GM12878 (cell line): ENCODE data around the gene COL23A1. TPM values are rescaled to one million over a fixed set of nuclear protein-coding genes. Genes with fewer than 3 reads are reported as not detected.

Experiments used
- ATAC-seq: fragments of 200-7000 bp; cut with Tn5 transposase; 3 replicates; pipeline ENCODE4 v1.9.1; 2020; ENCODE audit warnings: mild to moderate bottlenecking, moderate library complexity
- BruUV-seq: library from RNA; stranded (reverse); fragments of 400-500 nt; replicated peaks from 2 replicates; lab custom pipeline; 2021; lab: Mats Ljungman, UMichigan
- CTCF ChIA-PET: fragments of 300-600 bp; sonication (Branson Sonifier 250); formaldehyde crosslinking; extraction: SDS; loops from one replicate; lab custom pipeline; 2021; ENCODE audit warnings: inconsistent platforms; lab: Yijun Ruan, JAX
- POLR2A ChIA-PET: fragments of 350-600 bp; formaldehyde crosslinking; extraction: SDS; loops from one replicate; lab custom pipeline; 2021; ENCODE audit warnings: inconsistent platforms; lab: Charles Lee
- RAD21 ChIA-PET: fragments of 300-600 bp; sonication (Branson Sonifier 250); formaldehyde crosslinking; loops from one replicate; lab custom pipeline; 2023; ENCODE audit warnings: antibody characterized with exemption; ENCODE audit not compliant: unreplicated experiment; lab: Charles Lee
- SMC1A ChIA-PET: fragments of 300-600 bp; sonication (Branson Sonifier 250); formaldehyde crosslinking; loops from one replicate; lab custom pipeline; 2023; ENCODE audit not compliant: unreplicated experiment, uncharacterized antibody; lab: Charles Lee
- DNase-seq: peaks from one replicate; pipeline ENCODE4 v3.0.0-alpha.2; 2011; ENCODE audit warnings: low read depth, low spot score
- FAIRE-seq: peaks from 3 replicates; lab custom pipeline; 2011; peaks lifted over from hg19 to GRCh38; lab: Jason Lieb, UNC
- H2AFZ ChIP-seq: 2 replicates; pipeline ENCODE4 v1.6.0; 2011; ENCODE audit warnings: low read depth, low read length, control low read depth; ENCODE audit not compliant: control insufficient read depth
- H3K27ac ChIP-seq: 2 replicates; pipeline ENCODE4 v1.5.1; 2011; ENCODE audit warnings: control low read depth; ENCODE audit not compliant: control insufficient read depth, insufficient read depth
- H3K27me3 ChIP-seq, 2 experiments: replicated peaks in 1 of 2; 2 replicates each; pipeline versions ENCODE4 v1.6.0 to v1.6.1; 2011; ENCODE audit warnings: low read length in 1 of 2; ENCODE audit not compliant: control insufficient read depth in 2 of 2, insufficient read depth in 2 of 2
- H3K36me3 ChIP-seq, 2 experiments: 2 replicates each; pipeline ENCODE4 v1.5.1; 2011; ENCODE audit warnings: low read length in 1 of 2; ENCODE audit not compliant: control insufficient read depth in 2 of 2, insufficient read depth in 2 of 2
- H3K4me1 ChIP-seq: 2 replicates; pipeline ENCODE4 v1.6.1; 2011; ENCODE audit warnings: mild to moderate bottlenecking, low read length, moderate library complexity, mixed read lengths; ENCODE audit not compliant: control insufficient read depth, insufficient read depth
- H3K4me2 ChIP-seq: 2 replicates; pipeline ENCODE4 v1.6.0; 2011; ENCODE audit warnings: control low read depth; ENCODE audit not compliant: control insufficient read depth, insufficient read depth
- H3K4me3 ChIP-seq: fragments of 200-600 bp; sonication (generic); 2 replicates; pipeline ENCODE4 v1.5.1; 2016
- H3K79me2 ChIP-seq: 2 replicates; pipeline ENCODE4 v1.6.0; 2011; ENCODE audit warnings: low read length; ENCODE audit not compliant: control insufficient read depth, insufficient read depth
- H3K9ac ChIP-seq: 2 replicates; pipeline ENCODE4 v1.8.0; 2011; ENCODE audit warnings: low read length, control low read depth, mixed read lengths; ENCODE audit not compliant: control insufficient read depth, insufficient read depth
- H3K9me3 ChIP-seq: replicated peaks from 3 replicates; pipeline ENCODE4 v1.5.1; 2011; ENCODE audit warnings: mild to moderate bottlenecking, low read length; ENCODE audit not compliant: control insufficient read depth, insufficient read depth
- H4K20me1 ChIP-seq: 2 replicates; pipeline ENCODE4 v1.6.0; 2011; ENCODE audit not compliant: control insufficient read depth, insufficient read depth
- CHD2 ChIP-seq: IDR thresholded peaks from 2 replicates; pipeline ENCODE4 v1.6.1; 2011; ENCODE audit warnings: low read depth, low read length, improper control_type of control experiment, borderline replicate concordance
- CREB1 ChIP-seq: IDR thresholded peaks from 2 replicates; pipeline ENCODE4 v1.6.1; 2012; ENCODE audit warnings: low read depth, mild to moderate bottlenecking, inconsistent platforms
- CREM ChIP-seq: IDR thresholded peaks from 2 replicates; pipeline ENCODE4 v1.6.1; 2014; ENCODE audit warnings: antibody characterized with exemption, low read depth
- EED ChIP-seq: sonication (generic); IDR thresholded peaks from 2 replicates; pipeline ENCODE4 v1.6.1; 2016; ENCODE audit warnings: antibody characterized with exemption, low read depth
- GATAD2B ChIP-seq: fragments of 450-650 bp; conservative IDR thresholded peaks from 2 replicates; pipeline ENCODE4 v1.6.1; 2017; ENCODE audit warnings: low read depth, mild to moderate bottlenecking, moderate library complexity
- POLR2AphosphoS2 ChIP-seq: IDR thresholded peaks from 2 replicates; pipeline ENCODE4 v1.6.1; 2011; ENCODE audit warnings: low read depth, mild to moderate bottlenecking, low read length, improper control_type of control experiment, moderate library complexity
- POU2F2 ChIP-seq: IDR thresholded peaks from 3 replicates; pipeline ENCODE4 v1.6.1; 2011; ENCODE audit warnings: low read depth, mild to moderate bottlenecking, low read length, borderline replicate concordance
- SMC3 ChIP-seq: IDR thresholded peaks from 2 replicates; pipeline ENCODE4 v1.6.1; 2011; ENCODE audit warnings: low read length, improper control_type of control experiment, borderline replicate concordance
- SREBF2 ChIP-seq: IDR thresholded peaks from 2 replicates; pipeline ENCODE4 v1.6.1; 2012; ENCODE audit warnings: mild to moderate bottlenecking, low read length
- USF2 ChIP-seq: IDR thresholded peaks from 2 replicates; pipeline ENCODE4 v1.6.1; 2011; ENCODE audit warnings: low read depth, low read length, improper control_type of control experiment, borderline replicate concordance
- WGBS: methylation state at CpG from one replicate; pipeline ENCODE4 v1.1.6; 2016; ENCODE audit warnings: low lambda C conversion rate; ENCODE audit not compliant: insufficient replicate concordance, insufficient coverage; ENCODE audit errors: missing lambda C conversion rate; 5-methylcytosine and 5-hydroxymethylcytosine counted together
- in situ Hi-C: fragments of 300-500 bp; cut with MboI; formaldehyde crosslinking; loops from 9 replicates; pipeline ENCODE4 v1.14.3; 2018; ENCODE audit warnings: mixed read lengths
- intact Hi-C: fragments of 100-400 bp; cut with micrococcal nuclease; formaldehyde crosslinking; loops from one replicate; pipeline ENCODE4 v1.14.2; 2022; ENCODE audit not compliant: unreplicated experiment
- polyA plus RNA-seq, 11 experiments: library from polyadenylated mRNA; depleted of rRNA in 4 of 11; unstranded in 6 of 11; stranded (reverse) in 5 of 11; fragments of >200 nt; fragmentation: Nextera tagmentation in 4 of 11; fragmentation: Illumina TruSeq in 1 of 11; extraction: Ambion mirVana in 4 of 11; extraction: Trizol in 1 of 11; gene quantifications; 1 replicate in 1 of 11; 2 replicates in 10 of 11; pipeline versions ENCODE4 v1.2.1 to v1.2.3, GENCODE V29; 2011 to 2016; ENCODE audit warnings: inconsistent platforms in 2 of 11, missing spikeins in 2 of 11, low read depth in 1 of 11
- total RNA-seq, 4 experiments: library from RNA; depleted of rRNA in 3 of 4; stranded (reverse); fragments of >200 nt in 3 of 4; fragmentation: Illumina TruSeq in 1 of 4; extraction: Trizol in 1 of 4; gene quantifications; 2 replicates each; pipeline versions ENCODE4 v1.2.1 to v1.2.3, GENCODE V29; 2013 to 2021
- TF ChIP-seq, protein P1 (sequence below): IDR thresholded peaks from 2 replicates; pipeline ENCODE4 v1.6.1; 2011; ENCODE audit warnings: borderline replicate concordance, low read depth, mild to moderate bottlenecking, moderate library complexity, mixed read lengths, low read length; ENCODE audit not compliant: insufficient read depth; ENCODE audit errors: extremely low read length
- TF ChIP-seq, protein P2 (sequence below): fragments of 450-650 bp; IDR thresholded peaks from 2 replicates; pipeline ENCODE4 v1.6.1; 2018; ENCODE audit warnings: mild to moderate bottlenecking, low read depth, moderate library complexity; ENCODE audit not compliant: partially characterized antibody
- TF ChIP-seq, protein P3 (sequence below): IDR thresholded peaks from 2 replicates; pipeline ENCODE4 v1.6.1; 2012; ENCODE audit warnings: low read depth, low read length, improper control_type of control experiment

COL23A1 gene
- total and polyA plus RNA-seq, 10 of the 15 experiments (the other 5 are each of a cell fraction or from before 2014, with no cell fraction given): 0.03 to 0.83 (median 0.09) TPM; not detected in 5

- Histone ChIP-seq H4K20me1 (no peaks in the 10 kb centered on the region), H3K27ac (no peak overlapping the region), H3K9me3 (no peaks in the 10 kb centered on the region; the same call in 2 of the 3 replicates), H3K4me1 (no peaks in the 10 kb centered on the region), H3K9ac (no peak overlapping the region), H3K36me3 (no peaks in the 10 kb centered on the region), H3K4me3 (no peak overlapping the region), H3K79me2 (no peaks in the 10 kb centered on the region), H2AFZ (no peak overlapping the region), H3K27me3 (no peaks in the 10 kb centered on the region; a peak in 1 of 4 replicates), H3K4me2 (no peak overlapping the region)
- TF ChIP-seq CREB1 (no peak), GATAD2B (no peak)
- RAD21 ChIA-PET: no interaction called here
- in situ Hi-C loops: no loop called here
- SMC1A ChIA-PET: no interaction called here
- FAIRE-seq (no peak), ATAC-seq (no peak), DNase-seq (no peak)
- POLR2A ChIA-PET: interaction anchor here (0.7 kb wide), 1 partner anchor 327 kb away, joined by 3 read pairs; no protein-coding TSS in a partner anchor
- BruUV-seq: no TSS peak
- CTCF ChIA-PET: no interaction called here
- intact Hi-C loops: no loop called here
- WGBS: 38% methylated on average over 6 of the region's 6 CpGs
These were observed 246.9 kb downstream of the COL23A1 start for GRCh38 chr5:178343306-178343705.

DNA sequence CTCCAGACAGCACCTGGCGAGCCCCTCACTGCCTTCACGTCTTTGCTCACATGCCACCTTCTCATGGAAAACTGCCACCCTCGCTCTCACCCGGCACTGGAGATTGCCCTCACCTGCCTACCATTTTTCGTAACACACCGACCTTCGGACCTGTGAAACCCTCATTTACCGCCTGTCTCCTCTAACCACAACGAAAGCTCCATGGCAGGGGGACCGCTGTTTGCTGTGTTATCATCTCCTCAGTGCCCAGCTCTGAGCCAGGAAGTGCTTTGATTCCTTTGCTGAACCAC is 248.4 kb downstream of the COL23A1 start:
- DNase-seq (no peak), FAIRE-seq (no peak), ATAC-seq (no peak)
- SMC1A ChIA-PET: no interaction called here
- no peaks in the 10 kb centered on the region for H4K20me1 ChIP-seq
- H2AFZ ChIP-seq: no peak overlapping the region
- no peaks in the 10 kb centered on the region for H3K4me1 ChIP-seq
- no peaks in the 10 kb centered on the region for H3K36me3 ChIP-seq
- H3K27ac ChIP-seq: no peak overlapping the region
- H3K79me2 ChIP-seq: no peaks in the 10 kb centered on the region
- BruUV-seq: no TSS peak
- H3K4me2 ChIP-seq: no peak overlapping the region
- H3K9me3 ChIP-seq: no peaks in the 10 kb centered on the region; the same call in 2 of the 3 replicates
- H3K27me3 ChIP-seq: no peaks in the 10 kb centered on the region; a peak in 2 of 4 replicates
- RAD21 ChIA-PET: no interaction called here
- in situ Hi-C loops (no loop called here), intact Hi-C loops (no loop called here)
- CTCF ChIA-PET: no interaction called here
- WGBS: 29% methylated on average over 10 of the region's 10 CpGs
- H3K9ac ChIP-seq: no peak overlapping the region
- H3K4me3 ChIP-seq: no peak overlapping the region
- POLR2A ChIA-PET: no interaction called here
- TF ChIP-seq SMC3 (no peak), USF2 (no peak), SREBF2 (no peak), EED (no peak), POU2F2 (no peak), CHD2 (no peak), POLR2AphosphoS2 (no peak), CREM (no peak)
- TF ChIP-seq, protein P1, sequence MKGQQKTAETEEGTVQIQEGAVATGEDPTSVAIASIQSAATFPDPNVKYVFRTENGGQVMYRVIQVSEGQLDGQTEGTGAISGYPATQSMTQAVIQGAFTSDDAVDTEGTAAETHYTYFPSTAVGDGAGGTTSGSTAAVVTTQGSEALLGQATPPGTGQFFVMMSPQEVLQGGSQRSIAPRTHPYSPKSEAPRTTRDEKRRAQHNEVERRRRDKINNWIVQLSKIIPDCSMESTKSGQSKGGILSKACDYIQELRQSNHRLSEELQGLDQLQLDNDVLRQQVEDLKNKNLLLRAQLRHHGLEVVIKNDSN: no peak
- TF ChIP-seq, protein P2, sequence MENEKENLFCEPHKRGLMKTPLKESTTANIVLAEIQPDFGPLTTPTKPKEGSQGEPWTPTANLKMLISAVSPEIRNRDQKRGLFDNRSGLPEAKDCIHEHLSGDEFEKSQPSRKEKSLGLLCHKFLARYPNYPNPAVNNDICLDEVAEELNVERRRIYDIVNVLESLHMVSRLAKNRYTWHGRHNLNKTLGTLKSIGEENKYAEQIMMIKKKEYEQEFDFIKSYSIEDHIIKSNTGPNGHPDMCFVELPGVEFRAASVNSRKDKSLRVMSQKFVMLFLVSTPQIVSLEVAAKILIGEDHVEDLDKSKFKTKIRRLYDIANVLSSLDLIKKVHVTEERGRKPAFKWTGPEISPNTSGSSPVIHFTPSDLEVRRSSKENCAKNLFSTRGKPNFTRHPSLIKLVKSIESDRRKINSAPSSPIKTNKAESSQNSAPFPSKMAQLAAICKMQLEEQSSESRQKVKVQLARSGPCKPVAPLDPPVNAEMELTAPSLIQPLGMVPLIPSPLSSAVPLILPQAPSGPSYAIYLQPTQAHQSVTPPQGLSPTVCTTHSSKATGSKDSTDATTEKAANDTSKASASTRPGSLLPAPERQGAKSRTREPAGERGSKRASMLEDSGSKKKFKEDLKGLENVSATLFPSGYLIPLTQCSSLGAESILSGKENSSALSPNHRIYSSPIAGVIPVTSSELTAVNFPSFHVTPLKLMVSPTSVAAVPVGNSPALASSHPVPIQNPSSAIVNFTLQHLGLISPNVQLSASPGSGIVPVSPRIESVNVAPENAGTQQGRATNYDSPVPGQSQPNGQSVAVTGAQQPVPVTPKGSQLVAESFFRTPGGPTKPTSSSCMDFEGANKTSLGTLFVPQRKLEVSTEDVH: no peak
- TF ChIP-seq, protein P3, sequence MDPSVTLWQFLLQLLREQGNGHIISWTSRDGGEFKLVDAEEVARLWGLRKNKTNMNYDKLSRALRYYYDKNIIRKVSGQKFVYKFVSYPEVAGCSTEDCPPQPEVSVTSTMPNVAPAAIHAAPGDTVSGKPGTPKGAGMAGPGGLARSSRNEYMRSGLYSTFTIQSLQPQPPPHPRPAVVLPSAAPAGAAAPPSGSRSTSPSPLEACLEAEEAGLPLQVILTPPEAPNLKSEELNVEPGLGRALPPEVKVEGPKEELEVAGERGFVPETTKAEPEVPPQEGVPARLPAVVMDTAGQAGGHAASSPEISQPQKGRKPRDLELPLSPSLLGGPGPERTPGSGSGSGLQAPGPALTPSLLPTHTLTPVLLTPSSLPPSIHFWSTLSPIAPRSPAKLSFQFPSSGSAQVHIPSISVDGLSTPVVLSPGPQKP: no peak
